ENCODE measurements around the gene CSPG4.
"Not testable (repeated sequence)": the region's sequence is repeated elsewhere in the genome, so short reads cannot be mapped to it uniquely, and the experiment has no call there.

GRCh38 chr15:75693028-75693427 is 19.6 kb downstream of the CSPG4 start:
- TF ChIP-seq YY1 (IDR thresholded peaks at IDR 0.05; ENCODE audit: insufficient read depth, insufficient read length); SUZ12 (IDR thresholded peaks at IDR 0.05; ENCODE audit: extremely low read depth, insufficient read depth, insufficient read length); ZNF274 (IDR thresholded peaks at IDR 0.05; ENCODE audit: low read depth, low read length): not testable (repeated sequence)

Data from NT2/D1 (cell line).